Endothelial cell of umbilical vein (primary cell): ENCODE results near the gene NLRC3. TPM values are rescaled to one million over a fixed set of nuclear protein-coding genes. Genes with fewer than 3 reads are reported as not detected.

ENCODE experiments used
- BruUV-seq: library from RNA; stranded (reverse); fragments of 400-500 nt; replicated peaks from 2 replicates; lab custom pipeline; 2021; lab: Mats Ljungman, UMichigan
- CTCF ChIA-PET: fragments of 300-600, 350-600 bp; sonication (Branson Sonifier 250); formaldehyde crosslinking; loops from one replicate; lab custom pipeline; 2021; ENCODE audit warnings: antibody characterized with exemption, inconsistent platforms; lab: Charles Lee
- POLR2A ChIA-PET: fragments of 300-600, 350-600 bp; sonication (Branson Sonifier 250); formaldehyde crosslinking; loops from one replicate; lab custom pipeline; 2021; ENCODE audit warnings: antibody characterized with exemption, inconsistent platforms; lab: Charles Lee
- DNase-seq: peaks from one replicate; pipeline ENCODE4 v3.0.0-alpha.2; 2011; ENCODE audit warnings: low read depth, low spot score
- FAIRE-seq: peaks from 2 replicates; lab custom pipeline; 2011; peaks lifted over from hg19 to GRCh38; lab: Jason Lieb, UNC
- H2AFZ ChIP-seq: 2 replicates; pipeline ENCODE4 v1.6.0; 2012; ENCODE audit warnings: low read depth, low read length, control low read depth, inconsistent platforms
- H3K27ac ChIP-seq: 2 replicates; pipeline ENCODE4 v1.5.1; 2011; ENCODE audit warnings: low read depth, mild to moderate bottlenecking, control low read depth, low read length, moderate library complexity; ENCODE audit not compliant: insufficient read depth
- H3K27me3 ChIP-seq, 2 experiments: 2 replicates each; pipeline versions ENCODE4 v1.6.0 to v1.6.1; 2011; ENCODE audit warnings: low read length in 2 of 2, mixed read lengths in 1 of 2; ENCODE audit not compliant: control insufficient read depth in 2 of 2, insufficient read depth in 2 of 2
- H3K36me3 ChIP-seq, 2 experiments: 2 replicates in 1 of 2; 3 replicates in 1 of 2; pipeline ENCODE4 v1.5.1; 2011; ENCODE audit warnings: low read length in 2 of 2, mild to moderate bottlenecking in 1 of 2, moderate library complexity in 1 of 2; ENCODE audit not compliant: control insufficient read depth in 2 of 2, insufficient read depth in 2 of 2; ENCODE audit errors: extremely low read depth in 1 of 2
- H3K4me1 ChIP-seq: 3 replicates; pipeline ENCODE4 v1.5.1; 2011; ENCODE audit warnings: mild to moderate bottlenecking, low read length; ENCODE audit not compliant: control insufficient read depth, insufficient read depth; ENCODE audit errors: extremely low read depth
- H3K4me2 ChIP-seq: 2 replicates; pipeline ENCODE4 v1.6.1; 2011; ENCODE audit warnings: low read length, control low read depth, mixed read lengths; ENCODE audit not compliant: insufficient read depth
- H3K4me3 ChIP-seq, 3 experiments: fragments of 200-600 bp in 1 of 3; sonication (generic), shearing (Covaris generic) in 1 of 3; replicated peaks in 1 of 3; 2 replicates each; pipeline ENCODE4 v1.5.1; 2011 to 2016; ENCODE audit warnings: control low read depth in 3 of 3, low read length in 3 of 3, mild to moderate bottlenecking in 2 of 3, inconsistent platforms in 1 of 3, low read depth in 1 of 3, moderate library complexity in 1 of 3; ENCODE audit not compliant: insufficient read depth in 1 of 3
- H3K79me2 ChIP-seq: 2 replicates; pipeline ENCODE4 v1.6.0; 2012; ENCODE audit warnings: low read length, inconsistent platforms; ENCODE audit not compliant: control insufficient read depth, insufficient read depth
- H3K9ac ChIP-seq: replicated peaks from 2 replicates; pipeline ENCODE3; 2011; ENCODE audit warnings: low read length, control low read depth; ENCODE audit not compliant: insufficient read depth; ENCODE audit errors: extremely low read depth
- H3K9me1 ChIP-seq: replicated peaks from 3 replicates; pipeline ENCODE4 v1.6.0; 2011; ENCODE audit warnings: mild to moderate bottlenecking, low read length; ENCODE audit not compliant: control insufficient read depth, insufficient read depth; ENCODE audit errors: extremely low read depth
- H3K9me3 ChIP-seq: replicated peaks from 2 replicates; pipeline ENCODE4 v1.5.1; 2012; ENCODE audit warnings: low read length, inconsistent platforms; ENCODE audit not compliant: control insufficient read depth, insufficient read depth
- H4K20me1 ChIP-seq: replicated peaks from 2 replicates; pipeline ENCODE3; 2011; ENCODE audit warnings: mild to moderate bottlenecking, low read length; ENCODE audit not compliant: control insufficient read depth, insufficient read depth; ENCODE audit errors: extremely low read depth
- CTCF ChIP-seq, 2 donors: IDR thresholded peaks; 1 replicate in 1 of 2; 2 replicates in 1 of 2; pipeline ENCODE4 v1.5.1; 2011; ENCODE audit warnings: low read length in 2 of 2, mild to moderate bottlenecking in 2 of 2, moderate library complexity in 2 of 2, control low read depth in 1 of 2, inconsistent platforms in 1 of 2, low read depth in 1 of 2; ENCODE audit not compliant: insufficient read depth in 1 of 2; ENCODE audit errors: extremely low read depth in 1 of 2
- EZH2 ChIP-seq: IDR thresholded peaks from 2 replicates; pipeline ENCODE4 v1.6.1; 2012; ENCODE audit warnings: borderline replicate concordance, low read depth, mild to moderate bottlenecking, moderate library complexity, low read length, inconsistent platforms; ENCODE audit not compliant: severe bottlenecking
- FOS ChIP-seq: IDR thresholded peaks from 2 replicates; pipeline ENCODE4 v1.6.1; 2011; ENCODE audit warnings: mild to moderate bottlenecking, low read length, moderate library complexity, borderline replicate concordance; ENCODE audit not compliant: insufficient read depth
- GATA2 ChIP-seq: IDR thresholded peaks from 2 replicates; pipeline ENCODE4 v1.7.0; 2011; ENCODE audit warnings: low read depth, mild to moderate bottlenecking, moderate library complexity, mixed read lengths, low read length; ENCODE audit not compliant: insufficient read length, insufficient read depth
- JUN ChIP-seq: IDR thresholded peaks from 2 replicates; pipeline ENCODE4 v1.6.1; 2011; ENCODE audit warnings: borderline replicate concordance, low read depth; ENCODE audit not compliant: insufficient read length, insufficient read depth
- MAX ChIP-seq: IDR thresholded peaks from 2 replicates; pipeline ENCODE4 v1.6.1; 2011; ENCODE audit not compliant: insufficient read depth, insufficient read length
- MYC ChIP-seq: IDR thresholded peaks from one replicate; pipeline ENCODE4 v1.6.1; 2011; ENCODE audit warnings: mild to moderate bottlenecking, low read depth, low read length
- POLR2A ChIP-seq: IDR thresholded peaks from 2 replicates; pipeline ENCODE4 v1.6.1; 2012; ENCODE audit warnings: low read depth, mild to moderate bottlenecking, control low read depth, low read length
- POLR2AphosphoS5 ChIP-seq: IDR thresholded peaks from 2 replicates; pipeline ENCODE4 v1.6.1; 2012; ENCODE audit warnings: low read depth, mild to moderate bottlenecking, control low read depth, low read length, moderate library complexity; ENCODE audit not compliant: insufficient read depth
- dilution Hi-C: fragments of 300-500 bp; cut with MboI; formaldehyde crosslinking; loops from one replicate; pipeline ENCODE4 v1.15.0; 2019; ENCODE audit warnings: low sequenced_read_pairs; ENCODE audit not compliant: extremely low pct_ligation_motif_present
- intact Hi-C: fragments of 100-400 bp; cut with micrococcal nuclease; formaldehyde crosslinking; loops from one replicate; pipeline ENCODE4 v1.10.0; 2022
- polyA plus RNA-seq, 4 experiments: library from polyadenylated mRNA; depleted of rRNA in 3 of 4; stranded (reverse) in 3 of 4; unstranded in 1 of 4; fragments of >200 nt; gene quantifications; 2 replicates each; pipeline versions ENCODE4 v1.2.1 to v1.2.3, GENCODE V29; 2011 to 2012; ENCODE audit warnings: missing spikeins in 1 of 4
- total RNA-seq: library from RNA; stranded (reverse); gene quantifications from 2 replicates; pipeline ENCODE4 v1.2.3, GENCODE V29; 2021

Gene NLRC3
- total and polyA plus RNA-seq, 2 donors (not counting 3 experiments of a cell fraction or from before 2014, with no cell fraction given): 0.84 to 3.4 TPM

- BruUV-seq: no TSS peak
- Histone ChIP-seq H3K4me3 (no peak overlapping the region), H2AFZ (no peak overlapping the region), H3K27ac (no peak overlapping the region), H3K27me3 (no peaks in the 10 kb centered on the region), H3K79me2 (no peaks in the 10 kb centered on the region), H4K20me1 (no peaks in the 10 kb centered on the region), H3K36me3 (peaks cover 5 to 17% of the 10 kb centered on the region in 2 experiments), H3K9me3 (no peaks in the 10 kb centered on the region), H3K4me1 (no peaks in the 10 kb centered on the region), H3K9me1 (no peaks in the 10 kb centered on the region), H3K4me2 (no peak overlapping the region), H3K9ac (no peak overlapping the region)
- dilution Hi-C loops: no loop called here
- intact Hi-C loops: no loop called here
- ChIA-PET CTCF (no interaction called here), POLR2A (no interaction called here)
- TF ChIP-seq POLR2AphosphoS5 (no peak), MYC (no peak), EZH2 (no peak), JUN (no peak), FOS (no peak), GATA2 (no peak), MAX (no peak), CTCF (IDR thresholded peaks at IDR 0.05; ENCODE audit: extremely low read depth in 1 of 2, insufficient read depth in 1 of 2, low read depth in 1 of 2, low read length in 2 of 2) (no peak), POLR2A (no peak)
- FAIRE-seq (no peak), DNase-seq (no peak)
Measured at GRCh38 chr16:3509470-3509928, 67.7 kb downstream of the NLRC3 start.
